Thoracic aorta (tissue), 2 donors: Measurements from ENCODE around the gene IER5. TPM values are rescaled to one million over a fixed set of nuclear protein-coding genes. Genes with fewer than 3 reads are reported as not detected.

Experiments used
- ATAC-seq: fragments of 150-250 bp; one replicate; pipeline ENCODE4 v1.8.0; 2017; ENCODE audit warnings: low read depth; ENCODE audit not compliant: insufficient number of reproducible peaks, low FRiP score
- DNase-seq: peaks from one replicate; pipeline ENCODE4 v3.0.0-alpha.2; 2020; ENCODE audit warnings: low spot score
- H3K27ac ChIP-seq, 2 donors: fragments of 200-600 bp; sonication (generic); 1 replicate in 1 of 2; 2 replicates in 1 of 2; pipeline ENCODE4 v1.5.1; 2016; ENCODE audit warnings: mild to moderate bottlenecking in 2 of 2, moderate library complexity in 2 of 2
- H3K27me3 ChIP-seq: fragments of 200-600 bp; sonication (generic); replicated peaks from 2 replicates; pipeline ENCODE4 v1.6.0; 2016; ENCODE audit warnings: mild to moderate bottlenecking; ENCODE audit not compliant: insufficient read depth
- H3K36me3 ChIP-seq: fragments of 200-600 bp; sonication (generic); one replicate; pipeline ENCODE4 v1.5.1; 2016
- H3K4me1 ChIP-seq, 2 donors: fragments of 200-600 bp; sonication (generic); 1 replicate in 1 of 2; 2 replicates in 1 of 2; pipeline versions ENCODE4 v1.5.1 to v1.6.0; 2016; ENCODE audit warnings: low read depth in 2 of 2, mild to moderate bottlenecking in 1 of 2; ENCODE audit not compliant: control insufficient read depth in 1 of 2
- H3K4me3 ChIP-seq: fragments of 200-600 bp; sonication (generic); 2 replicates; pipeline ENCODE4 v1.5.1; 2016; ENCODE audit warnings: mild to moderate bottlenecking
- H3K9me3 ChIP-seq: fragments of 200-600 bp; sonication (generic); 2 replicates; pipeline ENCODE4 v1.5.1; 2016
- CTCF ChIP-seq: fragments of 200-600 bp; sonication (generic); IDR thresholded peaks from one replicate; pipeline ENCODE4 v1.5.1; 2019; ENCODE audit warnings: antibody characterized with exemption
- total RNA-seq, 2 donors: library from RNA; depleted of rRNA; stranded (reverse); fragments of >200 nt; gene quantifications; one replicate each; pipeline versions ENCODE4 v1.1.0 to v1.2.3, GENCODE V29; 2016

The IER5 gene
- total RNA-seq, 2 donors from 2014 or later: 20.2 to 55.8 TPM

- ATAC-seq (no peak), DNase-seq (no peak)
- peaks cover 10 to 34% of the 10 kb centered on the region in 2 donors for H3K4me1 ChIP-seq
- no peaks in the 10 kb centered on the region for H3K36me3 ChIP-seq
- no peaks in the 10 kb centered on the region for H3K27me3 ChIP-seq
- H3K9me3 ChIP-seq: no peaks in the 10 kb centered on the region
- no peak overlapping the region for H3K4me3 ChIP-seq
- TF ChIP-seq CTCF: no peak
- H3K27ac ChIP-seq: no peak overlapping the region
Observed at GRCh38 chr1:181102841-181103240, 14.3 kb downstream of the IER5 start.

- H3K36me3 ChIP-seq: no peaks in the 10 kb centered on the region
- no peak for TF ChIP-seq CTCF
- ATAC-seq (no peak), DNase-seq (no peak)
- no peaks in the 10 kb centered on the region for H3K27me3 ChIP-seq
- H3K4me1 ChIP-seq: peaks cover 10 to 34% of the 10 kb centered on the region in 2 donors
- H3K9me3 ChIP-seq: no peaks in the 10 kb centered on the region
- no peak overlapping the region for H3K27ac ChIP-seq
- H3K4me3 ChIP-seq: no peak overlapping the region
Observed at GRCh38 chr1:181103399-181103798, 14.9 kb downstream of the IER5 start.

- ATAC-seq (peak; percentile 1), DNase-seq (no peak)
- Histone ChIP-seq H3K4me1 (peaks cover 8 to 29% of the 10 kb centered on the region in 2 donors), H3K4me3 (peak overlapping the region; percentile 98), H3K9me3 (no peaks in the 10 kb centered on the region), H3K27ac (peak overlapping the region; percentile 55 to 80), H3K27me3 (no peaks in the 10 kb centered on the region), H3K36me3 (no peaks in the 10 kb centered on the region)
- TF ChIP-seq CTCF: no peak
Observed at GRCh38 chr1:181104042-181104789, 15.7 kb downstream of the IER5 start.

- no peaks in the 10 kb centered on the region for H3K36me3 ChIP-seq
- peak; percentile 44 for TF ChIP-seq CTCF
- H3K9me3 ChIP-seq: no peaks in the 10 kb centered on the region
- ATAC-seq: no peak
- H3K4me3 ChIP-seq: peak overlapping the region; percentile 98
- peaks cover 5 to 23% of the 10 kb centered on the region in 2 donors for H3K4me1 ChIP-seq
- H3K27ac ChIP-seq: peak overlapping the region; percentile 55 to 80
- H3K27me3 ChIP-seq: no peaks in the 10 kb centered on the region
- no peak for DNase-seq
Observed at GRCh38 chr1:181104790-181105133, 16.3 kb downstream of the IER5 start.

- peak overlapping the region; percentile 55 to 80 for H3K27ac ChIP-seq
- no peaks in the 10 kb centered on the region for H3K36me3 ChIP-seq
- TF ChIP-seq CTCF: no peak
- H3K4me3 ChIP-seq: peak overlapping the region; percentile 98
- DNase-seq (peak; percentile 86), ATAC-seq (peak; percentile 74)
- H3K27me3 ChIP-seq: no peaks in the 10 kb centered on the region
- H3K9me3 ChIP-seq: no peaks in the 10 kb centered on the region
- H3K4me1 ChIP-seq: peaks cover 5 to 17% of the 10 kb centered on the region in 2 donors
Observed at GRCh38 chr1:181105134-181106021, 16.9 kb downstream of the IER5 start.
